BLaER1 treated with 17β-estradiol and CSF1 and Interleukin-3, amounts not matched to agents 10 nM and 100 nM (cell line): ENCODE measurements around the gene TVP23C.
"Not testable (repeated sequence)": the region's sequence is repeated elsewhere in the genome, so short reads cannot be mapped to it uniquely, and the experiment has no call there.

Source experiments
- H3K27ac ChIP-seq, 11 experiments: shearing (Covaris generic); formaldehyde crosslinking; 2 replicates each; pipeline ENCODE4 v1.8.1; 2022
- H3K27me3 ChIP-seq, 11 experiments: shearing (Covaris generic); formaldehyde crosslinking; 2 replicates each; pipeline ENCODE4 v1.8.1; 2022
- H3K36me3 ChIP-seq, 11 experiments: shearing (Covaris generic); formaldehyde crosslinking; 2 replicates each; pipeline ENCODE4 v1.8.1; 2022
- H3K4me1 ChIP-seq, 10 experiments: shearing (Covaris generic); formaldehyde crosslinking; 2 replicates each; pipeline ENCODE4 v1.8.1; 2022
- H3K4me2 ChIP-seq, 11 experiments: shearing (Covaris generic); formaldehyde crosslinking; 2 replicates each; pipeline ENCODE4 v1.8.1; 2022
- H3K4me3 ChIP-seq, 10 experiments: shearing (Covaris generic); formaldehyde crosslinking; 2 replicates each; pipeline ENCODE4 v1.8.1; 2022
- H3K9ac ChIP-seq, 11 experiments: shearing (Covaris generic); formaldehyde crosslinking; 2 replicates each; pipeline ENCODE4 v1.8.1; 2022
- H3K9me3 ChIP-seq, 11 experiments: shearing (Covaris generic); formaldehyde crosslinking; replicated peaks in 1 of 11; 2 replicates each; pipeline ENCODE4 v1.8.1; 2022
- H4K20me1 ChIP-seq, 11 experiments: shearing (Covaris generic); formaldehyde crosslinking; 2 replicates each; pipeline ENCODE4 v1.8.1; 2022
- Cebpa-rat ChIP-seq, 11 experiments: shearing (Covaris generic); IDR thresholded peaks; 2 replicates each; pipeline ENCODE4 v1.8.1; 2022

The TVP23C gene

GRCh38 chr17:15524990-15525985, 38.0 kb downstream of the TVP23C start:
- H3K9me3 ChIP-seq, H3K4me3 ChIP-seq, H4K20me1 ChIP-seq, H3K27me3 ChIP-seq, H3K36me3 ChIP-seq, H3K9ac ChIP-seq: not testable (repeated sequence)
- peak in 8 of 11 experiments; percentile 16 to 70 (median 46); a peak in 8 of 22 replicates for TF ChIP-seq Cebpa-rat (IDR thresholded peaks at IDR 0.05)
- H3K27ac ChIP-seq: peak overlapping the region in 3 of 11 experiments; percentile 8 to 28 (median 16); a peak in 3 of 22 replicates
- peak overlapping the region in 8 of 11 experiments; percentile 39 to 84 (median 70); a peak in 15 of 22 replicates for H3K4me2 ChIP-seq
- peaks cover 0 to 26% (median 21%) of the 10 kb centered on the region in 10 experiments; a peak in 15 of 20 replicates for H3K4me1 ChIP-seq

GRCh38 chr17:15516150-15516549, 47.1 kb downstream of the TVP23C start:
- H3K4me3 ChIP-seq: no peak overlapping the region
- no peaks in the 10 kb centered on the region for H3K36me3 ChIP-seq
- 0 out of 22 replicates have a peak, but pooled peaks cover 0 to 4% (median 0%) of the 10 kb centered on the region in 11 experiments for H3K9me3 ChIP-seq
- no peak overlapping the region for H3K4me2 ChIP-seq
- H3K27me3 ChIP-seq: no peaks in the 10 kb centered on the region
- no peak overlapping the region for H3K9ac ChIP-seq
- no peaks in the 10 kb centered on the region for H4K20me1 ChIP-seq
- H3K4me1 ChIP-seq: peaks cover 0 to 4% (median under 1%) of the 10 kb centered on the region in 10 experiments; a peak in 6 of 20 replicates
- no peak for TF ChIP-seq Cebpa-rat (IDR thresholded peaks at IDR 0.05)
- H3K27ac ChIP-seq: no peak overlapping the region

GRCh38 chr17:15514469-15514868, 48.8 kb downstream of the TVP23C start:
- Histone ChIP-seq H3K9me3 (0 out of 22 replicates have a peak, but pooled peaks cover 0 to 4% (median 0%) of the 10 kb centered on the region in 11 experiments), H3K4me3 (no peak overlapping the region), H3K27ac (no peak overlapping the region), H3K4me2 (no peak overlapping the region), H3K27me3 (no peaks in the 10 kb centered on the region), H3K9ac (no peak overlapping the region), H3K36me3 (no peaks in the 10 kb centered on the region), H4K20me1 (no peaks in the 10 kb centered on the region), H3K4me1 (peaks cover 7 to 21% (median 14%) of the 10 kb centered on the region in 10 experiments; a peak in 18 of 20 replicates)
- no peak for TF ChIP-seq Cebpa-rat (IDR thresholded peaks at IDR 0.05)

- Histone ChIP-seq H3K9ac (no peak overlapping the region), H3K9me3 (0 out of 22 replicates have a peak, but pooled peaks cover 0 to 4% (median 0%) of the 10 kb centered on the region in 11 experiments), H4K20me1 (no peaks in the 10 kb centered on the region), H3K27me3 (no peaks in the 10 kb centered on the region), H3K27ac (no peak overlapping the region), H3K4me2 (no peak overlapping the region), H3K4me3 (no peak overlapping the region), H3K4me1 (peaks cover 7 to 22% (median 14%) of the 10 kb centered on the region in 10 experiments; a peak in 18 of 20 replicates), H3K36me3 (no peaks in the 10 kb centered on the region)
- TF ChIP-seq Cebpa-rat (IDR thresholded peaks at IDR 0.05): no peak
These were observed 49.3 kb downstream of the TVP23C start for GRCh38 chr17:15513856-15514459.

GRCh38 chr17:15513058-15513791, 50.1 kb downstream of the TVP23C start:
- H3K4me3 ChIP-seq: no peak overlapping the region
- H3K27ac ChIP-seq: no peak overlapping the region
- H4K20me1 ChIP-seq: no peaks in the 10 kb centered on the region
- peaks cover 7 to 22% (median 14%) of the 10 kb centered on the region in 10 experiments; a peak in 18 of 20 replicates for H3K4me1 ChIP-seq
- TF ChIP-seq Cebpa-rat (IDR thresholded peaks at IDR 0.05): no peak
- no peaks in the 10 kb centered on the region for H3K27me3 ChIP-seq
- H3K36me3 ChIP-seq: no peaks in the 10 kb centered on the region
- H3K9ac ChIP-seq: no peak overlapping the region
- peak overlapping the region in 1 of 11 experiments; percentile 7; a peak in 1 of 22 replicates for H3K4me2 ChIP-seq
- 0 out of 22 replicates have a peak, but pooled peaks cover 0 to 4% (median 0%) of the 10 kb centered on the region in 11 experiments for H3K9me3 ChIP-seq

GRCh38 chr17:15512071-15512709, 51.1 kb downstream of the TVP23C start:
- Histone ChIP-seq H4K20me1 (no peaks in the 10 kb centered on the region), H3K9me3 (0 out of 22 replicates have a peak, but pooled peaks cover 0 to 4% (median 0%) of the 10 kb centered on the region in 11 experiments), H3K36me3 (no peaks in the 10 kb centered on the region), H3K27ac (no peak overlapping the region), H3K4me3 (no peak overlapping the region), H3K27me3 (no peaks in the 10 kb centered on the region), H3K9ac (no peak overlapping the region), H3K4me2 (no peak overlapping the region), H3K4me1 (peaks cover 7 to 22% (median 14%) of the 10 kb centered on the region in 10 experiments; a peak in 18 of 20 replicates)
- no peak for TF ChIP-seq Cebpa-rat (IDR thresholded peaks at IDR 0.05)

- peak overlapping the region in 5 of 11 experiments; percentile 21 to 57 (median 34); a peak in 9 of 22 replicates for H3K4me2 ChIP-seq
- no peaks in the 10 kb centered on the region for H3K27me3 ChIP-seq
- H3K4me1 ChIP-seq: peaks cover 7 to 22% (median 14%) of the 10 kb centered on the region in 10 experiments; a peak in 18 of 20 replicates
- TF ChIP-seq Cebpa-rat (IDR thresholded peaks at IDR 0.05): no peak
- H4K20me1 ChIP-seq: no peaks in the 10 kb centered on the region
- H3K9me3 ChIP-seq: 0 out of 22 replicates have a peak, but pooled peaks cover 0 to 2% (median 0%) of the 10 kb centered on the region in 11 experiments
- H3K9ac ChIP-seq: no peak overlapping the region
- H3K27ac ChIP-seq: no peak overlapping the region; a peak in 1 of 22 replicates
- no peaks in the 10 kb centered on the region for H3K36me3 ChIP-seq
- no peak overlapping the region for H3K4me3 ChIP-seq
These were observed 52.1 kb downstream of the TVP23C start for GRCh38 chr17:15511142-15511541.

- Histone ChIP-seq H3K36me3 (no peaks in the 10 kb centered on the region), H4K20me1 (no peaks in the 10 kb centered on the region), H3K9ac (no peak overlapping the region), H3K4me1 (peaks cover 7 to 22% (median 14%) of the 10 kb centered on the region in 10 experiments; a peak in 18 of 20 replicates), H3K27ac (no peak overlapping the region), H3K4me3 (no peak overlapping the region), H3K4me2 (peak overlapping the region in 10 of 11 experiments; percentile 9 to 57 (median 34); a peak in 14 of 22 replicates), H3K27me3 (no peaks in the 10 kb centered on the region), H3K9me3 (no peaks in the 10 kb centered on the region)
- TF ChIP-seq Cebpa-rat (IDR thresholded peaks at IDR 0.05): no peak
These were observed 52.9 kb downstream of the TVP23C start for GRCh38 chr17:15510361-15510760.
